NCI-H187 (cell line): ENCODE data around the gene SPINT2.
"Not testable (repeated sequence)": the region's sequence is repeated elsewhere in the genome, so short reads cannot be mapped to it uniquely, and the experiment has no call there.

ENCODE experiments used
- DNase-seq, 2 experiments: peaks; one replicate each; lab custom pipeline; 2025; lab: John Stamatoyannopoulos, UW

The SPINT2 gene

GRCh38 chr19:38320969-38321339 lies 56.6 kb downstream of the SPINT2 start:
- no peak for DNase-seq

- DNase-seq, result no peak
Measured at GRCh38 chr19:38321646-38322196, 57.3 kb downstream of the SPINT2 start.

DNA sequence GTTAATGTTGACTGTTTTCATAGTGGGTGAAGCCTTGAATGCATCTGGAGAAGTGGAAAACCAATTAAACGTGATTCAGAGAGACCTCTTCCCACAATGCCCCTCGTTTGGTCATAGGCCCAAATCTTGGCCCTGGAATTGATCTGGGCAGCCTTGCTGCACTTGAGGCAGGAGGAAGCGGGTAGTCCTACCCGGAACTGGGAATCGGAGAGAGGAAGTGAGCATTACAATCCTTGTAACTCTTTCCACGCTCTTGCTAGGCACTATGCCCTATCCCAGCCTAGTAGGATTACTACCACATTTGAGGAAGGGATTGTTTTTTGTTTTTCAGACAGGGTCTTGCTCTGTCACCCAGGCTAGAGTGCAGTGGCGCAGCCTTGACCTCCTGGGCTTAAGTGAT lies 58.9 kb downstream of the SPINT2 start:
- no peak for DNase-seq

DNA sequence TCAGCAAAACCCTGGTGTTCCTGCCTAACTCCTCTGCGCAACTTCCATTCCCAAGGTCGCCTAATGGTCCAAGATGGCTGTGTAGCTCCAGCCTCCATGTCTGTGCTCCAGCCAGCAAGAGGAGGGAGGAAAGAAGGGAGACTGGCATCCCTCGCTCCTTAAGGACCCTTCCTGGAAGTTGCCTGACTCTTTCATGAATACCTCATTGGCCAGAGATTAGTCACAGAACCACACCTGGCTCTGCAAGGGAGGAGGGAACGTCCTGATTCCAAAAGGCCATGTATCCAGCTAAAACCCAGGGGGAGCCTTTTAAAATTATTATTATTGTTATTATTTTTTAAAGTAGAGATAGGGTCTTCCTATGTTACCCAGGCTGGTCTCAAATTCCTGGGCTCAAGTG lies 60.1 kb downstream of the SPINT2 start:
- DNase-seq, result no peak

GRCh38 chr19:38326591-38326990 lies 62.2 kb downstream of the SPINT2 start:
- no peak for DNase-seq

- no peak for DNase-seq
Measured at GRCh38 chr19:38329651-38330050, 65.3 kb downstream of the SPINT2 start.

DNA sequence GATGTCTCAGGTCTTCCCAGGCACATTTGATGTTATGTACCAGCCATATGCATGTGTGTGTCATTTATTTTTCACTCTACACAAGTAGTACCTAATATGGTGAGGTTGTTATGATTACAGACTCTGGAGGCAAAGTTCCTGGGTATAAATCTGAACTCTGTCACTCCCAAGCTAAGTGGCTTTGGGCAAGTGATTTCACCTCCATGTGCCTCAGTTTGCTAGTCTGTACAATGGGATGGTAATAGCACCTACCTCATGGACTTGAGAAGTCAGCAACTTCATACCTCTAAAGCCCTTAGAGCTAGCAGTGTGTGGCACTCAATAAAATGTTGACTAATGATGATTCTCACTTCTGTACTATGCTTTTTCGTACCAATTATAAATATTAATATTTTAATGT lies 67.4 kb downstream of the SPINT2 start:
- DNase-seq, result no peak

GRCh38 chr19:38333245-38333644 lies 68.9 kb downstream of the SPINT2 start:
- DNase-seq, result no peak

GRCh38 chr19:38335949-38336637 lies 71.7 kb downstream of the SPINT2 start:
- peak; percentile 91 to 97 for DNase-seq

GRCh38 chr19:38336638-38337359 lies 72.4 kb downstream of the SPINT2 start:
- DNase-seq, result peak; percentile 91 to 97

DNA sequence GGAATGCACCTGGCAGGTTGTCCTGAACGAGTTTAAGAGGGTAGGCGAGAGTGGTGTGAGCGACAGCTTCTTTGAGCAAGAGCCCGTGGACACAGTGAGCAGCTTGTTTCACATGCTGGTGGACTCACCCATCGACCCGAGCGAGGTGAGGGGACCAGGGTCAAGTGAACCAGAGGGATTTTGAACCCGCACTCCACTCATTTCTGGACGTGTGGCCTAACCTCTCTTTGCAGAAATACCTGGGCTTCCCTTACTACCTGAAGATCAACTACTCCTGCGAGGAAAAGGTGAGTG lies 72.9 kb downstream of the SPINT2 start:
- no peak for DNase-seq

DNA sequence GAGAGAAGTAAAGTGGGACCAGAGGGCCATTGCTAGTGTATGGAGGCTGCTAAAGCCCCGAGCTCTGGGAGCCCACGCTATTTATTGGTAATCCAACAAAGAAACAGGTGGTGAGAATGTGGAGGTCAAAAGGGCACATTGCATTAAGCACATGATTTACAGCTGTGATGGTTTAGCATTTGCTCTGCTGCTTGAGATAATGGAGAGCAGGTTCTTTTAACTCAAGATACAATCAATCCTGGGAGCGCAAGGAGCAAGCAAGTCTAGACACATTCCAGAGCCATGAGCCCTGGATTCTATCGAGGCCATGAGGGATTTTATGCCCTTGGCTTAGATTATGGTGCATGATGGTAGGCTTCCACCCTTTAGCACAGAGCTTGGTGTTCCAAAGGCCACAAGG lies 74.6 kb downstream of the SPINT2 start:
- DNase-seq, result not testable (repeated sequence)

- no peak for DNase-seq
Measured at GRCh38 chr19:38340927-38341326, 76.6 kb downstream of the SPINT2 start.
